ENCODE data around the gene GDF10.

GDF10 gene

DNA sequence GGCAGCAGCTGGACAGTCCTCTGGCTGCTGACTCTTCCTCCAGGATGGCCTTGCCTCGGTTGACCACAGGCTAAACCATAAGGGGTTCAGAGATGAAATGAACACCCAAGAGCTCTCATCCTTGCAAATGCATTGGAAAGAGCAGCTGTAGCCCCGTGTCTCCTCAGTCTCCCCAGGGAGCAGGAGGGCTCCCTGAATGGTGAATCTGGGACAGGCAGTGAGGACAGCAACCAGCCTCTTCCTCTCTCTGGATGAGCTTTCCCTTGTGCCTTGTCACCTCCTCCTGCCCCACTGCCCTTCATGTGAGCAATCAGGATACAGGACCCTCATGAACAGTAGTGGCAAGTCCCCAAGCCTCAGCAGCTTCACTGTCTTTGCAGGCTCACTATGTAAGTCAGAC is 23.9 kb upstream of the GDF10 start:
- no peak for DNase-seq

DNA sequence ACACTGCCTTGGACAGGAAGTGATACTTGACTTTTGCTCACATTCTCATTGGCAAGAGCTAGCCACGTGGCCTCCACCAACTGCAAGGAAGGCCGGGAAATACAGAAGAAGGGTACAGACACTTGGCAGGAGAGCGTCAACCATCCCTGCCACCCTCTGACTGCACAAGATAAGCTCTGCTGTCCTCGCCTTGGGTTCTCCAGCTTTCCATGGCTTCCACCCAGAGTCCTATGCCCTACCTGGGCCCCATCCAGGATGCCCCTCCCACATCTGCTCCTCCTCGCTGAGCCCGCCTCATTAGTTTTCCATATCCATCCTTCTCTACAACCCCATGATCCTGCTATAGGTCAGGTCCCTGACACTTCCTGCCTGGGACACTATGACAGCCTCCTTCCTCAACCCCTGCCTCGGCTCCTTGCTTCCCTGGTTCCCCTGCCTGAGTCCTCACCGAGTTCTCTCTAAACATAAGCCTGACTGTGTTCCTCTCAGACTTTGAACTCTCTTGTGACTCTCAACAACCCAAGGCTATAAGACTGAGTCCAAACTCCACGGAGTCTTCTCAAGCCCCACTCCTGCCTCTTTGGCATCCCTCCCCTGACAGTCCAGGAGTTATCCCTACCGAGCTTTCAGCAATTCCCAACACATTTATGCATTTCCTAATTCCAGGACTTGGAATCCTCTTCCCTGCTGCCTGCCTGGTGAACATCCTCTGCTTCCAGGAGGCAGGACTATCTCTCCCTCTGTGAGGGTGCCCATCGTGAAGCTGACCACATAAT is 23.2 kb upstream of the GDF10 start:
- no peak for DNase-seq

DNA sequence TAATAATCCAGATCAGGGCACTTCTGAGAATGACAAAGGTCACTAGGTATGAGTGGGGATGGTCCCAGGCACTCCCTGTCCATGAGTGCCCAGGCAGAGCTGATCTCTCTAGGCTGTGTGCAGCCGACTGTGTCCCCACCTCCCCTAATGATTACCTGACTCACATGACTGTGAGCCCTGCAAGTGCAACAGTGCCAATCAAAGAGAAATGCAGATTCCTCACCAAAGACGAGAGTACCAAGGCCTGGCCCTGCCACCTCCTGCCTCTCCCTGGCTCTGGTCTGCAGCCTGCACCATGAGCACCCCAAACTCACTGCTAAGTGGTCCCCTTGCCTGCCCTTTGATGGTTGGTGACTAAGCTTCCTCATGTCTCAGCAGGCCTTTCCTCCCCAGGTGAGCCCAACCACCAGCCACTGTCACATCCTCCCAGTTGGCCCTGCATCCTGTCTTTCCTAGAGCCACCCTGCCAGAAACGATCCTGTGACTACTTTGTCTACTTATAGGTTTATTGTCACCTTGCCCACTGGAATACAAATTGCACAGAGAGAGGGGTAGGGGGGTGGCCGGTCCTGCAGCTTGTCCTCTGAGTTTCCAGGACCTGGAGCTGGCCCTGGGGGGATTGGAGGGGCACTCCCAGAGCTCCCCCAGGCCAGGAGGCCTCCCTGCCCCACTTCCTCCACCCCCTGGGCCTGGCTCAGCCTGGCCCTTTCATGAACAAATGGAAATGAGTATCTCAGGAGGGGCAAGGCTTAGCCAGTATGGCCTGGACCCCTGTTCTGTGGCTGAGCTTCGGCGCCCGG is 22.4 kb upstream of the GDF10 start:
- no peak for DNase-seq

DNA sequence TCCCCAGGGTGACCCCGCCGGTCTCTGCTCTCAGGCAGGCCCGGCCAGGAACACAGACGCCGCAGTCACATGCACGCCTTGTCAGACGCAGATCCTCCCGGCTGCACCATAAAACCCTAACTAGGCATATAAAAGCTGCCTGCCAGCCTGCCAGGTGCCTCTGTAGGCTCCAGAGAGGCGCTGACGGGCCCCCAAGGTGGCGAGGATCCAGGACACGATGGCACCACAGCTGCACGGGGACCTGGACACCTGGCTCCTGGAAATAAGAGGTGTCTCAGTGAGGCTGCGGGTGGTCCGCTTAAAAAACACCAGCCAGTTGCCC is 21.9 kb upstream of the GDF10 start:
- no peak for DNase-seq

DNA sequence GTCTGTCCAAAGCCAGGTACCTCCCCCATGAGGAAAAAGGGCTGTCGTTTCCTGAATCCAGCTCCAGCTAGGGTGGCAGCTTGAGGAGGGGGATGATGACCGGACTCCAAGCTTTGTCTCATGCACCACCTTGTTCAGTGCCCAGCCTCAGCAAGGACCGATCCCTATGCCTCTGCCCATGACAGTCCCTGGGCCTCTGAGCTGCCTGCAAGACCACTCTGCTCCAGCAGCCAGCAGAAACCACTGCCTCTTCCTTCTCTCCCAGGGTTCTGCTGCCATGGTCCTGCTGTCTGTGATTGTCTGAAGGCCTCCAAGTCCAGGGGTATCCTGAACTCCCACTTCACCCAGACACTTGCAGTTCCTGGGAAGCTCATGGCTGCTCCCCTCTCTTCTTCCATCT is 21.3 kb upstream of the GDF10 start:
- DNase-seq = no peak

DNA sequence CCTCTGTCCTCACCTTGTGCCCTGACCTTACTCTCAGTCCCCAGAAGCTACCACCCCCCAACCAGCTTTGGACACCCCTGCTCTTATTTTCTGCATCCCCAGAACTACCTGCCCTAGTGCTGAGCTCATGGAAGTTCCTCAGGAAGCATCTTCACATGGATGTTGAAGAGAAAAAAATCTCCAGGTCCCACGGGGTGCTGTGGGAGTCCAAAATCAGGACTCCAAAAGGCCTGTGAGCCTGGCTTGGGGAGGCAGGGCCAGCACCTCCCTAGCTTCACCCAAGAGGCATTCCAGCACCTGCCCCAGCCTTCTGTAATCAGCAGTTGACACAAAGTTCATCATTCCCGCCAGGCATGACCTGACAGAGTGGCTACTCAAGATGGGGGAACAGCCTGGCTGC is 20.7 kb upstream of the GDF10 start:
- no peak for DNase-seq

DNA sequence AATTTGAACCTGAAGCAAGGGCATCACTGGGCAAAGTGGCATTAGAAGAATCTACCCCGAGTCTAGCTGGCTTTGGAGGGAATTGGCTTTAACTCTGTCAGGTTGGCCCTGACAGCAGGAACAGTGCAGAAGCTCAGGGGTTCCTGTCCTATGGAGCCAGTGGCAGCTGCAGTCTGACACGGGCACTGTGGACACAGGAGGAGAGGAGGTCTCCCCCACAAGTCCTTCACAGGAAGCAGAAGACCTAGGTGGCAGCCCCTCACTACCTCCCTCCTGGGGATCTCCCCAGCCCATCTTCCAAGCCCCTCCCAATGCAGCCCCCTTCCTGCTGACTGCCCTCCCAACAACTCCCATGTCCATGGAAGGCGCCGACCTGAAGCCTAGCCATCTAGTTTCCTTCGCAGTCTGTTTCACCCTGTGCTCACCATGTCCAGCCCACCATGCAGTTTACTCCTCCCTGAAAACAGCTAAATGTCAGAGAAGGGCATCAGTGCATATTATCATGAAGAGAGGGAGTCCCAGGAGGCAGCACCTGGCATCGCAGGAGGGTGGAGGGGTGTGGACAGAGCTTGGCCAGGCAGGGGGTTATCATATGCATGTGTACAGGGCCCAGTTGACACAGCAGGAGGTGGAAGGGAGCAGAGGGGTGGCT is 17.9 kb upstream of the GDF10 start:
- DNase-seq = no peak

DNA sequence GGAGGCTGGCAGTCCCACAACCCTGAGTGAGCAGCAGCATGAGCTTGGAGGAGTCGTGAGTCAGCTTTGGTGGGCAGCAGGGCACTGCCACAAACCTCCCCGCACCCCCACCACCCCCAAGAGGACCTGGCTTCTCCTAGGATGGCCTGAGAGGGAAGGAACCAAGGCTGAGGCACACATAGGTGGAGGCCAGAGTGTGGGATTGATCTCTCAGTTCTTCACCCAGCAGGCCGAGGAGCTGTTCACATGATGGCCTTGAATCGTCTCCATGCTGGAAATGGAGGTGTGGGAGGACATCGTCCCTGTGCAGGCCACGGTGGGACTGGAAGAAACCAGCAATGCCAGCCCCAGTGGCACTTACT is 17.4 kb upstream of the GDF10 start:
- DNase-seq = no peak

DNA sequence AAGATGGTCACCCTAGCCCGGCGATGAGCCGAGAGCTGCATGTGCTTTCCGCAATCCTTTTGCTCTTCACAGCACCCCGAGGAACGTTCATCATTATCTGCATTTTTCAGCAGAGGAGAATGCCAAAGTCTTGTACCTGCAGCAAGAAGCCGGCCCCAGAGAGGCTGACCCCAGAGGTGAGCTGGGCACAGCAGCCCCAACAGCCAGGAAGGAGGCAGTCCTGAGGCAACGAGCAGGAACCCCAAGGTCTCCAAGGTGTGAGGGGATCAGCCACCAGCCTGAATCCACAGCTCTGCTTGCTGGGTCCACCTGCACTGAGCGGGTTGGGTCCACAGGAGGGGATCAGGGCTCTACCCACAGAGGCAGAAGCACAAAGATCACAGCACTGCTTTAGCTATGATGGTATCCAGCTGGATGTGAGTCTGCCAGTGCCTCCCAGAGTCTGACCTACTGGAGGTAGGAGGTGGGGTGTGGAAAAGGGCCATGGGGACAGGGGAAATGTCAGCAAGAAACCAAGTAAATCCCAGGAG is 16.8 kb upstream of the GDF10 start:
- DNase-seq = no peak

DNA sequence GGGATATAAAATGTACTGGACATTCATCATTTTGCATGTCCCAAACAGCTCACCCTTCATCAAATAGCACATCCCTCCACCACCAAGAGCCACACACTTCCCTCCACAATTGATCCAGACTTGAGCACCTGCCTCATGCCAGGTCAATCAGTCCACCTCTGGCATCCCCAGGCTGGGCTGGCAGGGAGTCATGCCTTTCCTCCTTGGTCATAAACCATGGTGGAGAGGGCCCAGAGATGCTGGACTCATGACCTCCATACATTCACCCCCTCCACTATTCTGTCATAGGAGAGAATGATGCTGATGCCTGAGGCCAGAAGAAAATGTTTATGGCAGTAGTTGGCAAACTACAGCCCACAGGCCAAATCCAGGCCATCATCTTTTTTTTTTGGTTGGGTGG is 16.1 kb upstream of the GDF10 start:
- no peak for DNase-seq

DNA sequence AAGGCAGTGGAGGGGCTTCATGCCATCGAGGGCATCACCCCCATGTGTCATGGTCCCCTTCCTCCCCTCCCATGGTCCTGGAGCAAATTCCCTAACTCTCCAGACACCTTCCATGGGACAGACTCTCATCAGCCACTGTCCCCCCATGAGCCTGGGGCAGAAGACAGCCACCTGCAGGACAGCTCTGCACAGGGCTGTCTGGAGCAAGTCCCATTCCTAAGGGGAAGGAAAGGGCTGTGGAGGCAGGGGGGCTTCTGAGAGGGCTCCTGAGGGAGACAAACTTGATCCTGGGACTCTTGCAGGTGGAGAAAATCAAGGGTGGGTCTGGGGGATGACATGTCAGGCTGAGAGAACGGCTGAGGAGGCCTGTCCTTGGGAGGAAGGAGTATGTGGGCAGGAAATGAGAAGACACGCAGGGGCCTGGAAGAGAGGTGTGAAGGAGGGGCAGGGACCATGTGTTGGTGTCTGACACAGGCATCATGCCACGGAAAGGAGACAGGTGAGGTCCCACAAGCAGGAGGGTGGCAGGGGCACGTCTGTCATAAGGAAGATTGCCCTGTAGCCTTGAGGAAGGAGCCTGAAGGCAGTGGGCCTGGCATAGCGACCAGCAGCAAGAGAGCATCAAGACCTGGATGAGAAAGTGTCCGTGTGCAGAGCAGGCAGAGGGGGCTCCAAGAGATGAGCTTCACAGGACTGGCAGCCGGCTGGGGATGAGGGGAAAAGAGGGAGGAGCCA is 14.4 kb upstream of the GDF10 start:
- no peak for DNase-seq

DNA sequence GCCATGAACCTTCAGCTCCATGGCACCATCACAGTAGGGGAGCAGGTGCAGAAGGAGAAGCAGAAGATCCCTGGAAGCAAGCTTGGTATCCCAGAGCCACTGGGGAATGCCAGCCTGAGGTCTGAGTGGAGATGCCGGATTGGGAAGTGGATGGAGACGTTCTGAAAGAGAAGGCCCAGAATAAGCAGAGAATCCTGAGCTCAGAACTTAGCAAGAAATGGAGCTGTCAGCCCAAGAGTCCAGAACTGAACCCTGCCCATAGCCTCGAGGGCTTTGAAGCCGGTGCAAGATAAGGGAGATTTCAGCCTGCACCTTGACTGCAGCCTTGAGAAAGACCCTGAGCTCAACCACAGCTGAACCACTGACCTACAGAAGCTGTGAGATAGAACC is 13.9 kb upstream of the GDF10 start:
- no peak for DNase-seq

DNA sequence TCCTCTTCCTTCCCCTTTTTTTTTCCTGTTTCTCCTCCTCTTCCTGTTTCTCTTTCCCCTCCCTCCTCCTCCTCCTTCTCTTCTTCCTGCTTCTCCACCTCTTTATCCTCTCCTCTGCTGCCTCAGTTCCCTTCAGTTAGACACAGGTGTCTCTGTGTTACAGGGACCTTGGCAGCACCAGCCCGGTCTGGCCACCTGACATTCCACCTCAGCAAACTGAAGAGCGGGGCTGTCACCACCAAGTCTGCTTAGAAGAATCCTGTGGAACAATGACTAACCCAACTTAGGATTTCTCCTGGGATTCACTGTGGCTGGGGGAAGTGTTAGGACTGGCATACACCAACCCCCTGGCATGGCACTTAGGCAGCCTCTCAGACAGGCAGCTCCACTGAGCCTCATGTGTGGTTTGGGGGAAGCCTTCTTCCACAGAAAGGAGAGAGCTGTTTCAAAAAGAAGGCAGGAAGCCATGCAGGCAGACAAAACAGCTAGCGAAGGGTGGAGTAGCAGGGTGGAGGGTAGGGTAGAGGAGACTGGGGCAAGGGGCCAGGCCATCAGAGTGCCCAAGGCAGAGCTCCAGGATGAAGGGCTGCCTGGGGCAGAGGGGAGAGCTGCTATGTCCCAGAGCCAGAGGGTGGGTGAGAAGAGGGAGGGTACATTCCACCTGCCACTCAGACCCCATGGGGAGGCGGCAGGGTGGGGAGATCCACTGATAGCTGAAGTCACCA is 13.2 kb upstream of the GDF10 start:
- no peak for DNase-seq

DNA sequence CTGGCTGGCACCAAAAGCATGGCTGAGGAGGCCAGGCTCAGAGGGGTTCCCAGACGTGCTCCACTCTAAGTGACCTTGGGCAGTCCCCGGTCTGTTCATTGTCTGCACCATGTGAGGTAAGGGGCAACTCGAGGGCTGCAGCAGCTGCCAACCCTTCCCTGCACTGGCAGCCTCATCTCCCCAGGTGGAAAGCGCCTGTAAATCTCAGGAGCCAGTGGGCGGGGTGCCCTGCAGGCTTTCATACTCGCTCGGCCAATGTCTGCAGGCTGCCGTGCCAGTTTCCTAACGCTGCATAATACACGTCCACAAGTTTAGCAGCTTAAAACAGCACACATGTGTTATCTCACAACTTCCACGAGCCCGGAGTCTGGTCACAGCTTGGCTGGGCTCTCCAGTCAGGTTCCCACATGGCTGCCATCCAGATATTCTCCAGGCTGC is 12.6 kb upstream of the GDF10 start:
- DNase-seq = no peak

DNA sequence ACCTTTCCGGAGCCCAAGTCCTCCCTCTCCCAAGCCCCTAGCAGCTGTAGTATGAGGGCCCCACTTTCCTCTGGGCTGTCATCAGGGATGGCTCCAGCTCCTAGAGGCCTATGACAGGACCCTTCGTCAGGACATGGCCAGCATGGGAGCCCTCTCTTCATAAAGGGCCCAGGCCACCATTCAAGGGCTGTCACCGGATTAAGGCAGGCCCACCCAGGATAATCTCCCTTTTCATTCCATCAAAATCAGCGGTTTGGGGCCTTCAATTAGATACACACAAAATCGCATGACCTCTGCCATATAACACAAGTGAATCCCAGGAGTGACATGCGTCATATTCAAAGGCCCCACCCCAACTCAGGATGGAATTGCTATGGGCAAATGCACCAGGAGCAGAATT is 12.2 kb upstream of the GDF10 start:
- DNase-seq = no peak

DNA sequence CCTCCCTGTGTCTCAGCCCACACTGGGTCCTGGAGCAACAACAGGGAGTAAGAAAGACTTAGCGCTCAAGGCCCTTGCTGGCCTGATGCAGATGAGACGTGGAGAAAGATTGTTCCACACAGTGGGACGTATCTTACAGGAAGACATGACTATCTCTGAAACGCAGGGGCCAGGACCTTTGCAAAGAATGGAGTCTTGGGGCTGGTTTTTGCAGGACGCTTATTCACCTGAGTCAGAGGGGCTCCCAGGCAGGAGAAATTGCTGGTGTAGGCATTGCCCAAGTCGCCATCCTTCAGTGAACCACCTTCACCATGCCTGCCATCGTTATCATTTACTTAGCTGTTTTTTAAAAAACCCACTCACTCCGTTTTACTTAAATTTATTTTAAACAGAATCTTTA is 11.8 kb upstream of the GDF10 start:
- no peak for DNase-seq

DNA sequence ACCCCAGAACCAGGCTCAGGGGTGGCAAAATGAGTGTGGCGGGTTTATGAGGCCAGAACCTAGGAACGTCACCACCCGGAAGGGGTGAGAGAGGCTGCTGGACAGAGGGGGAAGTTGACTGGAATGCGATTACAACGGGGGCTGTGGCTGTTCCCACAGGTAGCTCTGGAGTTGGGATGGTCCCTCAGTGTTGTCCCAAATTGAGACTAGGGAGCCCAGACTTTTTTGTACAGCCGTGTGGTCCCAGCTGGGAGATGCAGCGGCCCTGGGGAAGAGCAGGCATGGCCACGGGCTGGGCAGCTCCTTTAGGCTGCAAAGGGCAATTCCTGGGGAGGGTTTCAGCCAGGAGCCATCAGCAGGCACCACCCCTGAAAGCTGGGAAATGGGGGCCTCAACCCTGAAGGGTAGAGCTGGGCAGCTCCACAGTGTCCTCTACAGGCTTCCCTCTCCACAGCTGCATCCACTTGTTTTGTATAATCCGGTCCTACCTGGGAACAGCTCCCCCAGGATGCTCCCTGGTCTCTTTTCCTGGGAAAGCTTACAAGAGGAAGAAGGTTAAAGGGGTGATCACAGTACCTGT is 11.0 kb upstream of the GDF10 start:
- no peak for DNase-seq

DNA sequence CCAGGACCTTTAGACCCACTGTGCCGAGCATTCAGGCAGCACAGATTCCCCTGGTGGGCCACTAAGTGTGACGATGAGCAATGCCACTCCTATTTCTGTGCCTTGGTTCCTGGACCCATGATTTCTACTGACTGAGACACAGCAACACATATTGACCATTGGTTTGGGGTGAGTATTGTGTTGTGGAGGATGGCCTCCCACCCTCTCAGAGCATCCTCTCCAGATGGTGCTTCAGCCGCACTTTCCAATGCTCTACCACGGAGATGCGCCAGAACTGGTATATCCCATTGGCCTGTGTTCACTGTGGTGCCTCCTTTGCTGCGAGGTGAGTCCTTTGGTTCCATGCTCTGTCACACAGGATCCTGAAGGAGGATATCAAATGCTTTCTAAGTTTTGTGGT is 10.1 kb upstream of the GDF10 start:
- no peak for DNase-seq

DNA sequence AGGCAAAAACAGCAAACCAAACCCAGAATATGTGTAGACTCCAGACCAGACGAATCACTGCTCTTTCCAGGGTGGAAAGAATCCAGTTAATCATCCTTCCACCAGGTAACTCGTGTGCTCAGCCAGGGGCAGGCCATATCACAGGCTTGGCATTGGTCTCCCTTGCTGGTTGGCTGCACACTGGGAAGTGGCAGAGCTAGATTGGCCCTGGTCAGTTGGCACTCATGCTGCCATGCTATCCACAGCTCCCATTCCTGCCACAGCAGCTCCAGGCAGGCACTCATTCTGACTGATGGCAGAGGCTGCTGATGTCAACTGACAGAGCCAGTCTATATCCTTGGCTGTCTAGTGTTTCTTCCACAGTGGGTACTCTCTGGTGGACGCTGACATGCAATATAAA is 9.7 kb upstream of the GDF10 start:
- no peak for DNase-seq

DNA sequence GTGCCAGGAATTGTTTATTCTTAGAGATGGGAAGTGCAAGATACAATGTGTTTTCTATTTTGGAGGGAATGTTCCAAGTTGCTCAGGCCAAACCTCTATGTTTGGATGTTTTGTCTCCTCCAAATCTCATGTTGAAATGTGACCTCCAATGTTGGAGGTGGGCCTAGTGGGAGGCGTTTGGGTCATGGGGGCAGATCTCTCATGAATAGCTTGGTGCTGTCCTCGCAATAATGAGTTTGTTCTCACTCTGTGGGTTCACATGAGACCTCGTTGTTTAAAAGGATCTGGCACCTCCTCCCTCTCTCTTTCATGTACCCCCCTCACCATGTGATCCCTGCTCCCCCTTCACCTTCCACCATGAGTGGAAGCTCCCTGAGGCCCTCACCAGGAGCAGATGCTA is 8.3 kb upstream of the GDF10 start:
- DNase-seq = no peak

DNA sequence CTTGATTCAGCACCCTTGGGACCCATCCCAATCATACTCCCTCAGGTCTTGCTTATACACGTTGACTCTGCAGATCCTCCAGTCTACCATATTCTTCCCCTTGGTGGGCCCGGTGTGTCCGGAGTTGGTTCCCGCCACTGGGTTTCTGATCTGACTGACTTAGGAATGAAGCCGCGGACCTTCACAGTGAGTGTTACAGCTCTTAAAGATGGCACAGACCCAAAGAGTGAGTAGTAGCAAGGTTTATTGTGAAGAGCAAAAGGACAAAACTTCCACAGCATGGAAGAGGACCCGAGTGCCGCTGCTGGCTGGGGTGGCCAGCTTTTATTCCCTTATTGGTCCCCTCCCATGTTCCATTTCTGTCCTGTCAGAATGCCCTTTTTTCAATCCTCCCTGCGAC is 5.9 kb upstream of the GDF10 start:
- DNase-seq = no peak

DNA sequence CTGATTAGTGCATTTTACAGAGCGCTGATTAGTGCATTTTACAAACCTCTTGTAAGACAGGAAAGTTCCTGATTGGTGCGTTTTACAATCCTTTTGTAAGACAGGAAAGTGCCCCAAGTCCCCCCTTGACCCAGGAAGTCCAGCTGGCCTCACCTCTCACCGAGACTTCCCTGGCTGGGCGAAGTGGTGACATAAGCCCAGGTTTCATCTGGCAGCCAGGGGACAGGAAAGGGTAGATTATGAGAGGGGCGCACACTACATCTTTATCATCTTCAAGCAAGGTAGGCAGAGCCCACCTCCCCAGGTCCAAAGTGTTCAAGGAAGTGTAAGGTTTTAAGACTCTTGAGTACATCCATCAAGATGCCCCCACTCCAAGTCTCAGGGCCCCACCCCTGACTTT is 5.5 kb upstream of the GDF10 start:
- no peak for DNase-seq
